ENCODE data around the gene GPATCH4. TPM values are rescaled to one million over a fixed set of nuclear protein-coding genes. Genes with fewer than 3 reads are reported as not detected.

The GPATCH4 gene
- total and polyA plus RNA-seq, 4 donors: 7.6 to 23.6 (median 16.3) TPM

DNA sequence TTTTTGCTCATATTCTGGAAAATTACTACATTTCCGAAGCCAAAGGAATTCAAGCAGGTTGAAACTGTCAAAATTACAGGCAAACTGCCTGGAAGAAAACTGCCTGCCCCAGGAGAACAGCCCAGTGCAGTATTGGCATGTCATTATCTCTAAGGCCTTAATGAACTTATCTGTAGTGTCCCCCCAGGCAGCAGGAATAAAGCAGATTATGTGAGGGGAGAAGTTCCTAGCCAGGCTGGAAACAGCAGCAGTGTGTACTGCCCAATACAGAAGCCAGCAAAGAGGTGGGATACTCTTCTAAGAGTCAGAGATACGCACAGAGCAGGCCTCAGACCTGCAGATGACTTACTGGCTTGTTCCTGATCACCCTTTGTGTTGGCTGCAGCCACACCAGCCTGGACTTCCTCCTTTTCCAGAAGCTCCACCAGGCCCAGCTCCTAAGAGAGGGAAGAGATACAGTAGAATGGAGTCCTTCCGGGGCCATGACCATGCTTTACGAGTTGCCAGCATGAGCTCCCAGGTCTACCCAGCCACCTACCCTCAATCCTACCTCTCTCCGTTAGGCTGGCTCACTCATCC is 40.6 kb downstream of the GPATCH4 start:
- TF ChIP-seq EGR1 (IDR thresholded peaks at IDR 0.05; ENCODE audit: low read depth in 2 of 2): no peak
- TF ChIP-seq, protein P1, sequence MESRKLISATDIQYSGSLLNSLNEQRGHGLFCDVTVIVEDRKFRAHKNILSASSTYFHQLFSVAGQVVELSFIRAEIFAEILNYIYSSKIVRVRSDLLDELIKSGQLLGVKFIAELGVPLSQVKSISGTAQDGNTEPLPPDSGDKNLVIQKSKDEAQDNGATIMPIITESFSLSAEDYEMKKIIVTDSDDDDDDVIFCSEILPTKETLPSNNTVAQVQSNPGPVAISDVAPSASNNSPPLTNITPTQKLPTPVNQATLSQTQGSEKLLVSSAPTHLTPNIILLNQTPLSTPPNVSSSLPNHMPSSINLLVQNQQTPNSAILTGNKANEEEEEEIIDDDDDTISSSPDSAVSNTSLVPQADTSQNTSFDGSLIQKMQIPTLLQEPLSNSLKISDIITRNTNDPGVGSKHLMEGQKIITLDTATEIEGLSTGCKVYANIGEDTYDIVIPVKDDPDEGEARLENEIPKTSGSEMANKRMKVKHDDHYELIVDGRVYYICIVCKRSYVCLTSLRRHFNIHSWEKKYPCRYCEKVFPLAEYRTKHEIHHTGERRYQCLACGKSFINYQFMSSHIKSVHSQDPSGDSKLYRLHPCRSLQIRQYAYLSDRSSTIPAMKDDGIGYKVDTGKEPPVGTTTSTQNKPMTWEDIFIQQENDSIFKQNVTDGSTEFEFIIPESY (IDR thresholded peaks at IDR 0.05): no peak
- no peak for TF ChIP-seq HNF4G (IDR thresholded peaks at IDR 0.05)
- TF ChIP-seq, protein P2, sequence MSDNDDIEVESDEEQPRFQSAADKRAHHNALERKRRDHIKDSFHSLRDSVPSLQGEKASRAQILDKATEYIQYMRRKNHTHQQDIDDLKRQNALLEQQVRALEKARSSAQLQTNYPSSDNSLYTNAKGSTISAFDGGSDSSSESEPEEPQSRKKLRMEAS (IDR thresholded peaks at IDR 0.05): no peak
- TF ChIP-seq GABPA (IDR thresholded peaks at IDR 0.05 in 1 of 2, conservative IDR thresholded peaks at IDR 0.05 in 1 of 2): no peak
- TF ChIP-seq TAF1 (conservative IDR thresholded peaks at IDR 0.05): no peak
- no peak for TF ChIP-seq SP1 (IDR thresholded peaks at IDR 0.05)
- TF ChIP-seq NR2F2 (IDR thresholded peaks at IDR 0.05): no peak
- no peak for TF ChIP-seq FOXA1 (IDR thresholded peaks at IDR 0.05)
- TF ChIP-seq HNF4A (conservative IDR thresholded peaks at IDR 0.05): no peak
- TF ChIP-seq RAD21 (IDR thresholded peaks at IDR 0.05): no peak
- TF ChIP-seq, protein P3, sequence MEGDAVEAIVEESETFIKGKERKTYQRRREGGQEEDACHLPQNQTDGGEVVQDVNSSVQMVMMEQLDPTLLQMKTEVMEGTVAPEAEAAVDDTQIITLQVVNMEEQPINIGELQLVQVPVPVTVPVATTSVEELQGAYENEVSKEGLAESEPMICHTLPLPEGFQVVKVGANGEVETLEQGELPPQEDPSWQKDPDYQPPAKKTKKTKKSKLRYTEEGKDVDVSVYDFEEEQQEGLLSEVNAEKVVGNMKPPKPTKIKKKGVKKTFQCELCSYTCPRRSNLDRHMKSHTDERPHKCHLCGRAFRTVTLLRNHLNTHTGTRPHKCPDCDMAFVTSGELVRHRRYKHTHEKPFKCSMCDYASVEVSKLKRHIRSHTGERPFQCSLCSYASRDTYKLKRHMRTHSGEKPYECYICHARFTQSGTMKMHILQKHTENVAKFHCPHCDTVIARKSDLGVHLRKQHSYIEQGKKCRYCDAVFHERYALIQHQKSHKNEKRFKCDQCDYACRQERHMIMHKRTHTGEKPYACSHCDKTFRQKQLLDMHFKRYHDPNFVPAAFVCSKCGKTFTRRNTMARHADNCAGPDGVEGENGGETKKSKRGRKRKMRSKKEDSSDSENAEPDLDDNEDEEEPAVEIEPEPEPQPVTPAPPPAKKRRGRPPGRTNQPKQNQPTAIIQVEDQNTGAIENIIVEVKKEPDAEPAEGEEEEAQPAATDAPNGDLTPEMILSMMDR (IDR thresholded peaks at IDR 0.05; ENCODE audit: low read depth, low read length, missing input control): no peak
- TF ChIP-seq, protein P4, sequence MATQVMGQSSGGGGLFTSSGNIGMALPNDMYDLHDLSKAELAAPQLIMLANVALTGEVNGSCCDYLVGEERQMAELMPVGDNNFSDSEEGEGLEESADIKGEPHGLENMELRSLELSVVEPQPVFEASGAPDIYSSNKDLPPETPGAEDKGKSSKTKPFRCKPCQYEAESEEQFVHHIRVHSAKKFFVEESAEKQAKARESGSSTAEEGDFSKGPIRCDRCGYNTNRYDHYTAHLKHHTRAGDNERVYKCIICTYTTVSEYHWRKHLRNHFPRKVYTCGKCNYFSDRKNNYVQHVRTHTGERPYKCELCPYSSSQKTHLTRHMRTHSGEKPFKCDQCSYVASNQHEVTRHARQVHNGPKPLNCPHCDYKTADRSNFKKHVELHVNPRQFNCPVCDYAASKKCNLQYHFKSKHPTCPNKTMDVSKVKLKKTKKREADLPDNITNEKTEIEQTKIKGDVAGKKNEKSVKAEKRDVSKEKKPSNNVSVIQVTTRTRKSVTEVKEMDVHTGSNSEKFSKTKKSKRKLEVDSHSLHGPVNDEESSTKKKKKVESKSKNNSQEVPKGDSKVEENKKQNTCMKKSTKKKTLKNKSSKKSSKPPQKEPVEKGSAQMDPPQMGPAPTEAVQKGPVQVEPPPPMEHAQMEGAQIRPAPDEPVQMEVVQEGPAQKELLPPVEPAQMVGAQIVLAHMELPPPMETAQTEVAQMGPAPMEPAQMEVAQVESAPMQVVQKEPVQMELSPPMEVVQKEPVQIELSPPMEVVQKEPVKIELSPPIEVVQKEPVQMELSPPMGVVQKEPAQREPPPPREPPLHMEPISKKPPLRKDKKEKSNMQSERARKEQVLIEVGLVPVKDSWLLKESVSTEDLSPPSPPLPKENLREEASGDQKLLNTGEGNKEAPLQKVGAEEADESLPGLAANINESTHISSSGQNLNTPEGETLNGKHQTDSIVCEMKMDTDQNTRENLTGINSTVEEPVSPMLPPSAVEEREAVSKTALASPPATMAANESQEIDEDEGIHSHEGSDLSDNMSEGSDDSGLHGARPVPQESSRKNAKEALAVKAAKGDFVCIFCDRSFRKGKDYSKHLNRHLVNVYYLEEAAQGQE (IDR thresholded peaks at IDR 0.05): no peak
- no peak for TF ChIP-seq YY1 (IDR thresholded peaks at IDR 0.05)
- no peak for TF ChIP-seq JUND (IDR thresholded peaks at IDR 0.05)
- Histone ChIP-seq H3K4me1 (ENCODE audit: control insufficient read depth in 4 of 4, insufficient read depth in 4 of 4, low read length in 3 of 4) (no peaks in the 10 kb centered on the region), H3K9ac (ENCODE audit: low read depth in 1 of 2, low read length in 2 of 2) (no peak overlapping the region), H3K4me3 (ENCODE audit: low read depth in 1 of 3, low read length in 3 of 3) (no peak overlapping the region), H3K36me3 (ENCODE audit: control insufficient read depth in 4 of 4, insufficient read depth in 3 of 4, low read depth in 1 of 4, low read length in 3 of 4) (no peaks in the 10 kb centered on the region), H3K27me3 (ENCODE audit: control insufficient read depth in 4 of 4, insufficient read depth in 4 of 4, low read length in 3 of 4) (no peaks in the 10 kb centered on the region), H3K9me3 (ENCODE audit: control insufficient read depth in 4 of 4, low read length in 3 of 4) (no peaks in the 10 kb centered on the region), H3K27ac (ENCODE audit: low read depth in 1 of 2, low read length in 2 of 2) (no peak overlapping the region)
- WGBS: 76% methylated on average over 5 of the region's 5 CpGs
- no peak for DNase-seq (ENCODE audit: low spot score)

DNA sequence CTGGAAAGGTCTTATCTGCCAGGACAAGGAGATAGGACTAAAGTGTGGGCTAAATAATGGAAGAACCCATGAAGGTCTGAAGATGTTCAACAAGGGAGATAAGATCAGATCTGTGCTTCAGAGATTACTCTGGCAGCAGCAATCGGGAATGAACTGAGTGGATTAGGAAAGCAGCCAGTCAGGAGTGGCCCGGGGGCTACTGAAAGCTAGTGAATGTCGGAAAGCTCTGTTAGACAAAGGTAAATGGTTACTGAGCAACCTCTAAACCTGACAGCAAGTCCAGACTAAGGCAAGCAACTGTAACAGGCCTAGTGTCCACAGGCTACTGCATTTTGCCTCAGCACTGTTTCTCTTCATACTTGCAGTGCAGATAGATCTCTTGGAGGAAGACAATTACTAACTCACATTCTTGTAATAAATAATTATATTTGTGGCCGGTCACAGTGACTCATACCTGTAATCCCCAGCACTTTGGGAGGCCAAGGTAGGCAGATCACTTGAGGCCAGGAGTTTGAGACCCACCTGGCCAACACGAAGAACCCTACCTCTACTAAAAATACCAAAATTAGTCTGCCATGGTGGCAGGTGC is 41.4 kb downstream of the GPATCH4 start:
- WGBS: 75% methylated on average over 5 of the region's 5 CpGs
- DNase-seq (ENCODE audit: low spot score): no peak
- TF ChIP-seq, protein P5, sequence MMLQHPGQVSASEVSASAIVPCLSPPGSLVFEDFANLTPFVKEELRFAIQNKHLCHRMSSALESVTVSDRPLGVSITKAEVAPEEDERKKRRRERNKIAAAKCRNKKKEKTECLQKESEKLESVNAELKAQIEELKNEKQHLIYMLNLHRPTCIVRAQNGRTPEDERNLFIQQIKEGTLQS (IDR thresholded peaks at IDR 0.05): no peak
- TF ChIP-seq RAD21 (IDR thresholded peaks at IDR 0.05) (no peak), FOXA2 (IDR thresholded peaks at IDR 0.05) (no peak), FOXA1 (IDR thresholded peaks at IDR 0.05) (no peak), JUND (IDR thresholded peaks at IDR 0.05) (no peak), NR2F2 (IDR thresholded peaks at IDR 0.05) (no peak), RXRA (IDR thresholded peaks at IDR 0.05) (no peak), GABPA (IDR thresholded peaks at IDR 0.05 in 1 of 2, conservative IDR thresholded peaks at IDR 0.05 in 1 of 2) (no peak), EGR1 (IDR thresholded peaks at IDR 0.05; ENCODE audit: low read depth in 2 of 2) (no peak), TAF1 (conservative IDR thresholded peaks at IDR 0.05) (no peak), HNF4A (conservative IDR thresholded peaks at IDR 0.05) (no peak)
- TF ChIP-seq, protein P4 (IDR thresholded peaks at IDR 0.05): no peak
- TF ChIP-seq, protein P2 (IDR thresholded peaks at IDR 0.05): no peak

More for the DNA sequence above, 41.4 kb downstream of the GPATCH4 start:
- Histone ChIP-seq H3K4me1 (ENCODE audit: control insufficient read depth in 4 of 4, insufficient read depth in 4 of 4, low read length in 3 of 4) (no peaks in the 10 kb centered on the region), H3K9me3 (ENCODE audit: control insufficient read depth in 4 of 4, low read length in 3 of 4) (no peaks in the 10 kb centered on the region), H3K27me3 (ENCODE audit: control insufficient read depth in 4 of 4, insufficient read depth in 4 of 4, low read length in 3 of 4) (no peaks in the 10 kb centered on the region), H3K9ac (ENCODE audit: low read depth in 1 of 2, low read length in 2 of 2) (no peak overlapping the region), H3K36me3 (ENCODE audit: control insufficient read depth in 4 of 4, insufficient read depth in 3 of 4, low read depth in 1 of 4, low read length in 3 of 4) (no peaks in the 10 kb centered on the region), H3K27ac (ENCODE audit: low read depth in 1 of 2, low read length in 2 of 2) (no peak overlapping the region), H3K4me3 (ENCODE audit: low read depth in 1 of 3, low read length in 3 of 3) (no peak overlapping the region)

All from liver (tissue), 9 donors.